Endothelial cell of umbilical vein (primary cell): ENCODE results near the gene AQP12B. TPM values are rescaled to one million over a fixed set of nuclear protein-coding genes. Genes with fewer than 3 reads are reported as not detected.

ENCODE experiments used
- BruUV-seq: library from RNA; stranded (reverse); fragments of 400-500 nt; replicated peaks from 2 replicates; lab custom pipeline; 2021; lab: Mats Ljungman, UMichigan
- CTCF ChIA-PET: fragments of 300-600, 350-600 bp; sonication (Branson Sonifier 250); formaldehyde crosslinking; loops from one replicate; lab custom pipeline; 2021; ENCODE audit warnings: antibody characterized with exemption, inconsistent platforms; lab: Charles Lee
- POLR2A ChIA-PET: fragments of 300-600, 350-600 bp; sonication (Branson Sonifier 250); formaldehyde crosslinking; loops from one replicate; lab custom pipeline; 2021; ENCODE audit warnings: antibody characterized with exemption, inconsistent platforms; lab: Charles Lee
- DNase-seq: peaks from one replicate; pipeline ENCODE4 v3.0.0-alpha.2; 2011; ENCODE audit warnings: low read depth, low spot score
- FAIRE-seq: peaks from 2 replicates; lab custom pipeline; 2011; peaks lifted over from hg19 to GRCh38; lab: Jason Lieb, UNC
- H2AFZ ChIP-seq: 2 replicates; pipeline ENCODE4 v1.6.0; 2012; ENCODE audit warnings: low read depth, low read length, control low read depth, inconsistent platforms
- H3K27ac ChIP-seq: 2 replicates; pipeline ENCODE4 v1.5.1; 2011; ENCODE audit warnings: low read depth, mild to moderate bottlenecking, control low read depth, low read length, moderate library complexity; ENCODE audit not compliant: insufficient read depth
- H3K27me3 ChIP-seq, 2 experiments: 2 replicates each; pipeline versions ENCODE4 v1.6.0 to v1.6.1; 2011; ENCODE audit warnings: low read length in 2 of 2, mixed read lengths in 1 of 2; ENCODE audit not compliant: control insufficient read depth in 2 of 2, insufficient read depth in 2 of 2
- H3K36me3 ChIP-seq, 2 experiments: 2 replicates in 1 of 2; 3 replicates in 1 of 2; pipeline ENCODE4 v1.5.1; 2011; ENCODE audit warnings: low read length in 2 of 2, mild to moderate bottlenecking in 1 of 2, moderate library complexity in 1 of 2; ENCODE audit not compliant: control insufficient read depth in 2 of 2, insufficient read depth in 2 of 2; ENCODE audit errors: extremely low read depth in 1 of 2
- H3K4me1 ChIP-seq: 3 replicates; pipeline ENCODE4 v1.5.1; 2011; ENCODE audit warnings: mild to moderate bottlenecking, low read length; ENCODE audit not compliant: control insufficient read depth, insufficient read depth; ENCODE audit errors: extremely low read depth
- H3K4me2 ChIP-seq: 2 replicates; pipeline ENCODE4 v1.6.1; 2011; ENCODE audit warnings: low read length, control low read depth, mixed read lengths; ENCODE audit not compliant: insufficient read depth
- H3K4me3 ChIP-seq, 3 experiments: fragments of 200-600 bp in 1 of 3; sonication (generic), shearing (Covaris generic) in 1 of 3; replicated peaks in 1 of 3; 2 replicates each; pipeline ENCODE4 v1.5.1; 2011 to 2016; ENCODE audit warnings: control low read depth in 3 of 3, low read length in 3 of 3, mild to moderate bottlenecking in 2 of 3, inconsistent platforms in 1 of 3, low read depth in 1 of 3, moderate library complexity in 1 of 3; ENCODE audit not compliant: insufficient read depth in 1 of 3
- H3K79me2 ChIP-seq: 2 replicates; pipeline ENCODE4 v1.6.0; 2012; ENCODE audit warnings: low read length, inconsistent platforms; ENCODE audit not compliant: control insufficient read depth, insufficient read depth
- H3K9ac ChIP-seq: replicated peaks from 2 replicates; pipeline ENCODE3; 2011; ENCODE audit warnings: low read length, control low read depth; ENCODE audit not compliant: insufficient read depth; ENCODE audit errors: extremely low read depth
- H3K9me1 ChIP-seq: replicated peaks from 3 replicates; pipeline ENCODE4 v1.6.0; 2011; ENCODE audit warnings: mild to moderate bottlenecking, low read length; ENCODE audit not compliant: control insufficient read depth, insufficient read depth; ENCODE audit errors: extremely low read depth
- H3K9me3 ChIP-seq: replicated peaks from 2 replicates; pipeline ENCODE4 v1.5.1; 2012; ENCODE audit warnings: low read length, inconsistent platforms; ENCODE audit not compliant: control insufficient read depth, insufficient read depth
- H4K20me1 ChIP-seq: replicated peaks from 2 replicates; pipeline ENCODE3; 2011; ENCODE audit warnings: mild to moderate bottlenecking, low read length; ENCODE audit not compliant: control insufficient read depth, insufficient read depth; ENCODE audit errors: extremely low read depth
- CTCF ChIP-seq, 2 donors: IDR thresholded peaks; 1 replicate in 1 of 2; 2 replicates in 1 of 2; pipeline ENCODE4 v1.5.1; 2011; ENCODE audit warnings: low read length in 2 of 2, mild to moderate bottlenecking in 2 of 2, moderate library complexity in 2 of 2, control low read depth in 1 of 2, inconsistent platforms in 1 of 2, low read depth in 1 of 2; ENCODE audit not compliant: insufficient read depth in 1 of 2; ENCODE audit errors: extremely low read depth in 1 of 2
- EZH2 ChIP-seq: IDR thresholded peaks from 2 replicates; pipeline ENCODE4 v1.6.1; 2012; ENCODE audit warnings: borderline replicate concordance, low read depth, mild to moderate bottlenecking, moderate library complexity, low read length, inconsistent platforms; ENCODE audit not compliant: severe bottlenecking
- FOS ChIP-seq: IDR thresholded peaks from 2 replicates; pipeline ENCODE4 v1.6.1; 2011; ENCODE audit warnings: mild to moderate bottlenecking, low read length, moderate library complexity, borderline replicate concordance; ENCODE audit not compliant: insufficient read depth
- GATA2 ChIP-seq: IDR thresholded peaks from 2 replicates; pipeline ENCODE4 v1.7.0; 2011; ENCODE audit warnings: low read depth, mild to moderate bottlenecking, moderate library complexity, mixed read lengths, low read length; ENCODE audit not compliant: insufficient read length, insufficient read depth
- JUN ChIP-seq: IDR thresholded peaks from 2 replicates; pipeline ENCODE4 v1.6.1; 2011; ENCODE audit warnings: borderline replicate concordance, low read depth; ENCODE audit not compliant: insufficient read length, insufficient read depth
- MYC ChIP-seq: IDR thresholded peaks from one replicate; pipeline ENCODE4 v1.6.1; 2011; ENCODE audit warnings: mild to moderate bottlenecking, low read depth, low read length
- POLR2A ChIP-seq: IDR thresholded peaks from 2 replicates; pipeline ENCODE4 v1.6.1; 2012; ENCODE audit warnings: low read depth, mild to moderate bottlenecking, control low read depth, low read length
- POLR2AphosphoS5 ChIP-seq: IDR thresholded peaks from 2 replicates; pipeline ENCODE4 v1.6.1; 2012; ENCODE audit warnings: low read depth, mild to moderate bottlenecking, control low read depth, low read length, moderate library complexity; ENCODE audit not compliant: insufficient read depth
- dilution Hi-C: fragments of 300-500 bp; cut with MboI; formaldehyde crosslinking; loops from one replicate; pipeline ENCODE4 v1.15.0; 2019; ENCODE audit warnings: low sequenced_read_pairs; ENCODE audit not compliant: extremely low pct_ligation_motif_present
- intact Hi-C: fragments of 100-400 bp; cut with micrococcal nuclease; formaldehyde crosslinking; loops from one replicate; pipeline ENCODE4 v1.10.0; 2022
- polyA plus RNA-seq, 4 experiments: library from polyadenylated mRNA; depleted of rRNA in 3 of 4; stranded (reverse) in 3 of 4; unstranded in 1 of 4; fragments of >200 nt; gene quantifications; 2 replicates each; pipeline versions ENCODE4 v1.2.1 to v1.2.3, GENCODE V29; 2011 to 2012; ENCODE audit warnings: missing spikeins in 1 of 4
- total RNA-seq: library from RNA; stranded (reverse); gene quantifications from 2 replicates; pipeline ENCODE4 v1.2.3, GENCODE V29; 2021
- TF ChIP-seq, protein P1 (sequence below): IDR thresholded peaks from 2 replicates; pipeline ENCODE4 v1.6.1; 2011; ENCODE audit not compliant: insufficient read depth, insufficient read length

Gene AQP12B
- total and polyA plus RNA-seq, 2 donors (not counting 3 experiments of a cell fraction or from before 2014, with no cell fraction given), result not detected

DNA sequence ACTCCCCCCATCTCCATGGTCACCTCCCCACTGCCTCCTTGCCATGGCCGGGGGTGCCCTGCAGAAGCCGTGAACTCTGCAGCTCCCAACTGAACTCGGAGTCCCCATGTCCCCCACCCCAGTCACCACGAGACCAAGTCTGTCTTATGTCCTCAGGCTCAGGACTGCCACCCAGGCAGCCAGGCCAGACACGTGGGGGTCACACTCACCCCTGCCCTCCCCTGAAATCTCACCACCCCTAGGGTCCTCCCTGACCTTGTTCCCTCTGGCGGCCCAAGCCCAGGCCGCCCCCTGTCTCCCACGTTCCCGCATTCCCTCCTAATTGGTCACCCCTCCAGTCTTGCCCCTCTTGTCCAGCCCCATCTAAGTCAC, 19.9 kb upstream of the AQP12B start:
- no TSS peak for BruUV-seq
- Histone ChIP-seq H3K4me2 (no peak overlapping the region), H3K4me3 (no peak overlapping the region), H4K20me1 (no peaks in the 10 kb centered on the region), H3K27me3 (no peaks in the 10 kb centered on the region), H3K79me2 (no peaks in the 10 kb centered on the region), H3K36me3 (no peaks in the 10 kb centered on the region), H3K9ac (no peak overlapping the region), H3K9me3 (no peaks in the 10 kb centered on the region), H3K27ac (no peak overlapping the region), H2AFZ (no peak overlapping the region), H3K9me1 (no peaks in the 10 kb centered on the region), H3K4me1 (no peaks in the 10 kb centered on the region)
- CTCF ChIA-PET, result interaction anchor here (0.7 to 1.3 kb wide), 2 partner anchors 189 to 1560 kb away, joined by 3 to 5 read pairs; no protein-coding TSS in a partner anchor
- FAIRE-seq (no peak), DNase-seq (no peak)
- dilution Hi-C loops, result no loop called here
- POLR2A ChIA-PET, result no interaction called here
- TF ChIP-seq FOS (no peak), MYC (no peak), GATA2 (no peak), POLR2AphosphoS5 (no peak), EZH2 (no peak), CTCF (IDR thresholded peaks at IDR 0.05; ENCODE audit: extremely low read depth in 1 of 2, insufficient read depth in 1 of 2, low read depth in 1 of 2, low read length in 2 of 2) (no peak), POLR2A (no peak), JUN (no peak)
- TF ChIP-seq, protein P1, sequence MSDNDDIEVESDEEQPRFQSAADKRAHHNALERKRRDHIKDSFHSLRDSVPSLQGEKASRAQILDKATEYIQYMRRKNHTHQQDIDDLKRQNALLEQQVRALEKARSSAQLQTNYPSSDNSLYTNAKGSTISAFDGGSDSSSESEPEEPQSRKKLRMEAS, result no peak
- intact Hi-C loops, result no loop called here
